VCaP (cell line): ENCODE measurements around the gene PRRT1.
"Not testable (repeated sequence)": the region's sequence is repeated elsewhere in the genome, so short reads cannot be mapped to it uniquely, and the experiment has no call there.

ENCODE experiments used
- H3K27ac ChIP-seq: fragments of 450-650 bp; 2 replicates; pipeline ENCODE4 v1.5.1; 2017
- CTCF ChIP-seq: fragments of 450-650 bp; conservative IDR thresholded peaks from 2 replicates; pipeline ENCODE4 v1.5.1; 2017; ENCODE audit warnings: mild to moderate bottlenecking, moderate library complexity

The PRRT1 gene

DNA sequence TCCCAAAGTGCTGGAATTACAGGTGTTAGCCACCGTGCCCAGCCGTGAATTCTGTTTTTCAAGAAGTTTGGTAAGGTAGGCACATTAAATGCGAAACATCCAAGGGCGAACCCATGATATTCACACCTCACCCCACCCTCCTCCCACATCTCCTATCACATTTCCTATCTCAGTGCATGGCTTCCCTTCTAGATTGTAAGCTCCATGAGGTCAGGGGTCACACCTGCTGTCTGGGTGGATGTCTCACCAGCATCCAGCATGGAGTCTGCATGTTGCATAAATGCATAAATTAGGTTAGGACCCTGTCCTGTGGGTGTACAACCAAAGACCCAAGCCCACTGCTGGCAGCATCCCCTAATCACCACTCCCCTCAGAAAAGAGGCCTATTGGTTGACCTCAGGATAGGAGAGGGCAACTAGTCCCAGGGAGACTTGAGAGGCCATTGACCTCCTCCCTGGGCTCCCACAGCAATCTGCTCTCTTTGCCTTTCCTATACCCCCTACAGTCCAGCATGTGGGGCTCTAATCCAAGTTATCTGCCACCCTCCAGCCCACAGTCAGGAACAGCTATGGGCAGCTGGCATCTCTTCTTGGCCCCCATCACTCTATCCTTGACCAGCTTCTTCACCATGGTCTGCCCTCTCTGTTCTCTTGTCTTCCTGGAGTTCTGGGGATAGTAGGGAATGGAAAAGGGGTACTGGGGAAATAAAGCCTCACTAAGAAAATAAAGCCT lies 4.2 kb downstream of the PRRT1 start:
- no peak overlapping the region for H3K27ac ChIP-seq
- no peak for TF ChIP-seq CTCF

DNA sequence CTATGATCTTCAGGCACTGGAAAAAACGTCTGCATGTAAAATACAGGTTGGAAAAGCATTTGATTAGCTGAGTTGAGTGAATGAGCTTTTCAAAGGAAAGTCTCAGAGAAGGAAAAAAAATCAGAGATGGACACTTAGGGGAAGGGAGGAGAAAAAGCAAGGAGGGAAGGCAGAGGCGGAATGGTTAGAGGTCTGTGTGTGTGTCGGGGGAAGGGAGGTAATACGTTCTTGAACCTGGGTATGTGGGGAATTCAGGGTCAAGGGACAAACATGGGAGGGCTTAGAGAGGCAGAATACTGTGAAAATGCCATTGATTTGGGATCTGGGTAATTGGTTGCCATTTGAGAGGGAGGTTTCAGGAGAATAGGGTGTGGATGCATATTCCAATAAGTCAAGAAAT lies 5.1 kb downstream of the PRRT1 start:
- H3K27ac ChIP-seq, result no peak overlapping the region
- TF ChIP-seq CTCF, result no peak

DNA sequence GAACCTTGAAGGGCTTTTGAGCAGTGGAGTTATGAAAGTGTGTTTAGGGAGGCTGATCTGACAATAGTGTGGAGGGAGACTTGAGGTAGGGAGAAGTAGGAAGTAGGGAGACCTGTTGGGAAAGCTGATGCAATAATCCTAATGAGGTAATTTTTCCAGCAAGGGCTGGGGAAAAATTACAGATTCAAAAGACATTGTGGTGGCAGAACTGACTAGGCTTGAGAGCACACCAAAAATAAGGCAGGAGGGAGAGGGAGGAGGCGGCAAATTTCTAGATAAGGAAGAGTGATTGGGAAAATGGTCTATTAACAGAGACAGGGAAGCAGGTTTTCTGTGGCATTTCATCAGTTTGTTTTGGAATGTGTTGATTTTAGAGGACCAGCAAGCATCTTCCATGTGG lies 5.5 kb downstream of the PRRT1 start:
- TF ChIP-seq CTCF, result no peak
- H3K27ac ChIP-seq, result no peak overlapping the region

- H3K27ac ChIP-seq, result not testable (repeated sequence)
These were observed 7.5 kb downstream of the PRRT1 start for GRCh38 chr6:32144238-32144637.

- no peak for TF ChIP-seq CTCF
- no peak overlapping the region for H3K27ac ChIP-seq
These were observed 11.2 kb downstream of the PRRT1 start for GRCh38 chr6:32140420-32141046.

GRCh38 chr6:32139590-32139989 lies 12.1 kb downstream of the PRRT1 start:
- H3K27ac ChIP-seq, result no peak overlapping the region
- no peak for TF ChIP-seq CTCF

DNA sequence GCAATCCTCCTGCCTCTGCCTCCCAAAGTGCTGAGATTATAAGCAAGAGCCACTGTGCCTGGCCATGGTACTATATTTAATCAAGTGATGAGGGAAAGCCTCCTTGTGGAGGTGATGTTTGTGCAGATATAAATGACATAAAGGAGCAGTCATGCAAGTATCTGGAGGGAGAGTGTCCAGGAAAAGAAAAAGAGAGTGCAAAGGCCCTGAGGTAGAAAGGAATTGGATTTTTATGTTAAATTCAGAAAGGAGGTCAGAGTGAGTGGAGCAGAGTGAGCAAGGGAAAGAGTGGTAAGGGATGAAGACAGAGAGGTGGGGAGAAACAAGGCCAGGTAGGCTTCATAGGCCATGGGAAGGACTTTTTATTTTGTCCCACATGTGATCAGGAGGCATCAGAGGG lies 14.3 kb downstream of the PRRT1 start:
- no peak for TF ChIP-seq CTCF
- no peak overlapping the region for H3K27ac ChIP-seq

GRCh38 chr6:32133786-32134185 lies 18.0 kb downstream of the PRRT1 start:
- H3K27ac ChIP-seq, result no peak overlapping the region
- no peak for TF ChIP-seq CTCF
